Measurements from ENCODE around the gene PIKFYVE.

Gene PIKFYVE

DNA sequence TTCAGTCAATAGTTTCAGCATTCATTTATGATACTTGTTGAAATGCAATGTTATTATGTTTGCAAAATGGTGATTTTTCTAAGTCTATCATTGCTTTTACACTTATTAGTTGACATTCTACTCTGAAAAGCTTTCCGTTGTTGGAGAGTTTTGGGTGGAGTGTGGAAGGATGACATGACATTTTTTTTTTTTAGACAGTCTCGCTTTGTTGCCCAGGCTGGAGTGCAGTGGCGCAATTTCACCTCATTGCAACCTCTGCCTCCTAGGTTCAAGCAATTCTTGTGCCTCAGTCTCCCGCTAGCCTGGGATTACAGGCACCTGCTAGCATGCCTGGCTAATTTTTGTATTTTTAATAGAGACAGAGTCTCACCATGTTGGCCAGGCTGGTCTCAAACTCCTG lies 29.8 kb downstream of the PIKFYVE start:
- in situ Hi-C loops (cut with MboI; ENCODE audit: low pct_unique_long_range_greater_than_20kb, low sequenced_read_pairs), result no loop called here
- no peak for DNase-seq

DNA sequence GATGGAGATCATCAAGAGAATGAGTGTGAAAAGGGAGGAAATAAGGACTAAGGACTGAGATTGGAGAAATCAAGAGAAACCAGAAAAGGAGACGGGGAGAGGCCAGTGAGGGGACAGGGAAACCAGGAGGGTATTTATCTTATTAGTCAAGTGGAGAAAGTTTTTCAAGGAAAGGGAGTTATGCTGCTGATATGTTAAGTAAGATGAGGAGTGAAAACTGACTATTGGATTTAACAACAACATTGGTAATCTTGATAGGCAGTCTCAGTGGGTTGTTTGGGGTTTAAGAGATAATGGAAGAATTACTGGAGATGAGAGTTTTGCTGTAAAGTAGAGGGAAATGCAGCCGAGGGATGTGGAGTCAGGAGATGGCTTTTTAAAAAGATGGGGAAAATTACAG lies 30.6 kb downstream of the PIKFYVE start:
- DNase-seq, result no peak
- in situ Hi-C loops (cut with MboI; ENCODE audit: low pct_unique_long_range_greater_than_20kb, low sequenced_read_pairs), result no loop called here

- in situ Hi-C loops (cut with MboI; ENCODE audit: low pct_unique_long_range_greater_than_20kb, low sequenced_read_pairs), result no loop called here
- no peak for DNase-seq
Measured at GRCh38 chr2:208297961-208298360, 31.9 kb downstream of the PIKFYVE start.

GRCh38 chr2:208300847-208301618 lies 35.0 kb downstream of the PIKFYVE start:
- in situ Hi-C loops (cut with MboI; ENCODE audit: low pct_unique_long_range_greater_than_20kb, low sequenced_read_pairs), result no loop called here
- no peak for DNase-seq

DNA sequence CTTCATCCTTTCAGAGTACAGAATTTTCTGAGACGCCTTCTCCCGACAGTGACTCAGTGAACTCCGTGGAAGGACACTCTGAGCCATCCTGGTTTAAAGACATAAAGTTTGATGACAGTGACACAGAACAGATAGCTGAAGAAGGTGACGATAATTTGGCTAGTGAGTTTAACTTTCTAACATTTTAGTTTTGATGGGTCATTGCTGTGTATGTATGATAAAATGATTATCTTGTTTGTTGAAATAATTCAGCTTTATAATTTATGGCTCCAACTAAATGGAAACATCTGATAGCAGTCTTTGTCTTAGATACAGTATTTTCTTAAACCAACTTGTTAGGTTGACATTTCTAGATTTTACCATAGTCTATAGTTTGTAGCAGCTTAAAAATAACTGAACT lies 38.1 kb downstream of the PIKFYVE start:
- DNase-seq, result no peak
- in situ Hi-C loops (cut with MboI; ENCODE audit: low pct_unique_long_range_greater_than_20kb, low sequenced_read_pairs), result no loop called here

DNA sequence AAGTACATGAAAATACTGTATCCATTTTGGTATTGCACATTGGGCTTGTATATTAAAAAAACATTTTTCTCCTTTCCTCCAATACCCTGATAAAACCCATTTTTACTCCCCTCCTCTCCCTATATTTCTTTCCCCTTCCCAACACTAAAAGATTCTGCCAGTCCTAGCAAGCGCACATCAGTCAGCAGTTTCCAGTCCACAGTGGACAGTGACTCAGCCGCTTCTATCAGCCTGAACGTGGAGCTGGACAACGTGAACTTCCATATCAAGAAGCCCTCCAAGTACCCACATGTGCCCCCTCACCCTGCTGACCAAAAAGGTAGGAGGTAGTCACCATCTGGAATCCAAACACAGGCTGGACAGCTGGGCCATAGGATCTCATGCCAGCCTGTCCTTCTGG lies 38.6 kb downstream of the PIKFYVE start:
- in situ Hi-C loops (cut with MboI; ENCODE audit: low pct_unique_long_range_greater_than_20kb, low sequenced_read_pairs), result no loop called here
- no peak for DNase-seq

DNA sequence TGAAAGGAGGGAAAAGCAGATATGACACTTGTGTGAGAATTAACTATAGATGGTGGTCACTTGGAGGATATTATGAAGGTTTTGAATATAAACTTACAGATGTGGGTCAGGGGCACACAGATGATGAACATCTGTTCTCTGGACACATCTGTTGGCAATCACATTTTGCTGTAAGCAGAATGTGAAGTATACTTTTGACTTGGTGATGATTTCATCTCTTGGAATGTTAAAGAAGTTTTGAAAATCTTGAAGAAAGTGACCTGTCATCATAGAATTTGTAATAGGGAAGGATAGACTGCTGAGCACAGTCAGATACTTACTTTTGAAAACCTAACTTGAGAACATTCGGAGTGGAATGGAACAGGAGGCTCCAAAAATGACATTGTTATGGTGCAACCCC lies 40.2 kb downstream of the PIKFYVE start:
- in situ Hi-C loops (cut with MboI; ENCODE audit: low pct_unique_long_range_greater_than_20kb, low sequenced_read_pairs), result no loop called here

DNA sequence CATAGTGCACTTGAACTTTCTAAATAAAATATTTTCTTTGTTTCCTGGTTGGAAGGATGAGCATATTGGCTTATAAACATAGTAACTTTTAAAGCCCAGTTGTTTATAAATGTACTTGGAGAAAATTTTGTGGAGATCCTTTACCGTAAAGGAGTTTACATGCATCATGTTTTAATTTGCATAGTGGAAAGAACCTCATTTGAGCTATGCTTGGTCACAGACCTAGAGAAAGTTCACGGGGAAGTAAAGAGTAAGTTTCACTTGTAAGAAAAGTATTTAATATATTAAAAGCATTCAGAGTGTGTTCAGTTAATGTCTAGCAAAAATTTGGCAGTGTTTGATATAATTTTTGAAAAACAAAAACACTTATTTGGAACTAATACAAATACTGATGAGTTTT lies 45.3 kb downstream of the PIKFYVE start:
- no peak for DNase-seq
- in situ Hi-C loops (cut with MboI; ENCODE audit: low pct_unique_long_range_greater_than_20kb, low sequenced_read_pairs), result no loop called here

More for the DNA sequence above, 40.2 kb downstream of the PIKFYVE start:
- no peak for DNase-seq

- DNase-seq, result no peak
- in situ Hi-C loops (cut with MboI; ENCODE audit: low pct_unique_long_range_greater_than_20kb, low sequenced_read_pairs), result no loop called here
Measured at GRCh38 chr2:208311954-208312353, 45.9 kb downstream of the PIKFYVE start.

GRCh38 chr2:208315081-208315788 lies 49.2 kb downstream of the PIKFYVE start:
- in situ Hi-C loops (cut with MboI; ENCODE audit: low pct_unique_long_range_greater_than_20kb, low sequenced_read_pairs), result no loop called here
- DNase-seq, result peak; percentile 19

DNA sequence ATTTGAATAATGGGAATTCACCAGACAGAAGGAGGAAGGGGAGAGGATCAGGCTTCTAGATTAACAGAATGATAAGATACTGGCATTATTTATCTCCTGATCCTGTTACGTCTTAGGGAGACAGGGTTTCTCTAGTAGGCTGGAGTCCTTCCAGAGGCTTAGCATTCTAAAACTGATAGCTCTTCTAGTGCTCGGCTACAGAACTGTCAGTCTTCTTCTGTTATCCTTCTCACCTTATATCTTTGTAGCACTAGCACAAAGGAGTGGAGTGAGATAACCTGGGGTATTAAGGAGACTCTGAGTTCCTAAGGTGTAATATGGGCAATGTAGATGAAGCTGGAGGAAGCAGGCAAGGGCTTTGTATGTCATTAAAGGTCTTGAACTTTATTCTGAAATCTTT lies 52.1 kb downstream of the PIKFYVE start:
- in situ Hi-C loops (cut with MboI; ENCODE audit: low pct_unique_long_range_greater_than_20kb, low sequenced_read_pairs), result no loop called here
- DNase-seq, result no peak

DNA sequence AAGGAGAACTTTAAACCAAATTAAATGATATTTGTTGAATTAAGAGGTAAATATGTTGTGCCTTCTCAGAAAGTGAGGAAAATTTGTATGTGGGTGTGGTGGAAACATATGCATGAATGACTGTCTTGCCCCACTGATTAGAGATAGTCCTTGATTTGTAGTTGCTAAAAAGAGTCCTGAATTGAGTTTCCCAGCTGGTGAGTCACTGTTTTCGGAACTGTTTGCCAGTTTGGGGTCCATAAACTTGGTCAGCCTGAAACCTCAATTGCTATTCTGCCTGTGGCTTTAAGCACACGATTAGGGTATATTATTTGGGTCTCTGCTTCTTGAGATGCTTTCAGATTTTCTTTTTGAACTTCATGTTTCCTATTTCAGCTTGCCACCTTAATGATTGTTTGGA lies 53.3 kb downstream of the PIKFYVE start:
- in situ Hi-C loops (cut with MboI; ENCODE audit: low pct_unique_long_range_greater_than_20kb, low sequenced_read_pairs), result no loop called here
- DNase-seq, result no peak

DNA sequence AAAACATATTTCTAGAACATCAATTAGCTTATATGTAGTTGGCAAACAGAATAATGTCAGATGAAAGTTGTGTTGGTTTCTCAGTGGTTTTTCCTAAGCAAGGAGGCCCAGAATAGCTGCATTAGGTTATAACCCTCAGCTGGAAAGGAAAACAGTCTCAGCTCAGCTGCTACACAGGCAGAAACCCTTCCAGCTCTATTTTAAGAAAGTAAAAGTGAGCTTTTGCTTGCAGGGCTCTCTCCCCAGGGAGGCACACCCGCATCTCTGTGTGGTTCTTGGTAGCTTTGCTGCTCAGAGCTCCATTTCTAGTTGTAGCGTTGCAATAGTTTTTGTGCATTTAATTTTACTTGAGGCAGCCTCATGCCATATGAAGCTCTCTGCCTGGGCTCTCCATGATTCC lies 54.6 kb downstream of the PIKFYVE start:
- in situ Hi-C loops (cut with MboI; ENCODE audit: low pct_unique_long_range_greater_than_20kb, low sequenced_read_pairs), result no loop called here
- no peak for DNase-seq

DNA sequence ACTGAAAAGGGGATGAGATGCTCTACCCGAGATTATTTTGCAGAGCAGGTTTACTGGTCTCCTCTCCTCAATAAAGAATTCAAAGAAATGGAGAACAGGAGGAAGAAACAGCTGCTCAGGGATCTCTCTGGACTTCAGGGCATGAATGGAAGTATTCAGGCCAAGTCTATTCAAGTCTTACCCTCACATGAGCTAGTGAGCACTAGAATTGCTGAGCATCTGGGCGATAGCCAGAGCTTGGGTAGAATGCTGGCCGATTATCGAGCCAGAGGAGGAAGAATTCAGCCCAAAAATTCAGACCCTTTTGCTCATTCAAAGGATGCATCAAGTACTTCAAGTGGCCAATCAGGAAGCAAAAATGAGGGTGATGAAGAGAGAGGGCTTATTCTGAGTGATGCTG lies 60.0 kb downstream of the PIKFYVE start:
- no peak for DNase-seq
- in situ Hi-C loops (cut with MboI; ENCODE audit: low pct_unique_long_range_greater_than_20kb, low sequenced_read_pairs), result no loop called here

GRCh38 chr2:208329485-208329884 lies 63.4 kb downstream of the PIKFYVE start:
- in situ Hi-C loops (cut with MboI; ENCODE audit: low pct_unique_long_range_greater_than_20kb, low sequenced_read_pairs), result no loop called here
- DNase-seq, result no peak

DNA sequence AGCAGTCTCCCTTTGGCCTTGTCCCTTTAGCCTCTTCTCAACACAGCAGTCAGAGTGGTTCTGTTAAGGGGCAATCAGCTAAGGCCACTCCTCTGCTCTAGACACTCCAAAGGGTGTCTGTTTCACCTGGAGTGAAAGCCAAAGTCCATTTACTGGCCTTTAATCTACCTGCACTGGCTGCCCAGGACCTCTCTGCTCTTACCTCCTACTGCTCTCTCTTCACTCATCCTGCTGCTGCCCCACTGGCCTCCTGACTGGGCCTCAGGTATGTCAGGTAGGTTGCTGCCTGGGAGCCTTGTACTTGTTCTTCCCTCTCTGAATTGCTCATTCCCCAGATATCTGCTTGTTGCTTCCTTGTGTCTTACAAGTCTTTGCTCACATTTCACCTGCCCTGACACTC lies 68.2 kb downstream of the PIKFYVE start:
- in situ Hi-C loops (cut with MboI; ENCODE audit: low pct_unique_long_range_greater_than_20kb, low sequenced_read_pairs), result no loop called here
- no peak for DNase-seq

DNA sequence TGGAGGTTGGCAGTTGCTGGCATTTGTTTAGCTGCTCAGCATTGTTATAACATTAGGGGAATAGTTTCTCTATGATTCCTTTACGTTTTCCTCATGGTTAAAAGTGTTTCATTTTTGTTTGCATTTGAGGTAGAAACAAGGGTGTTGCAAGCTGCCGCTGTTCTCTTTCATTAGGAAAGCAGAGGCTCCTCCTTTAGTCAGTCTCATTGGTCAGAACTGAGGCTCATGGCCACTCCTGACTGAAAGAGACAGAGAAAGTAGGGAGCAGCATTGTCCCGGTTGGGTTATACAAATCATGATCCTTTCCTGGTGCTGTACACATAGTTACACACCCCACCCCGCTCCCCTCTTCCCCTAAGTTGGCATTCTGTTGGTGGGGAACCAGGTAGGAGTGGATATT lies 80.7 kb downstream of the PIKFYVE start:
- in situ Hi-C loops (cut with MboI; ENCODE audit: low pct_unique_long_range_greater_than_20kb, low sequenced_read_pairs), result no loop called here
- DNase-seq, result no peak

GRCh38 chr2:208350610-208351009 lies 84.6 kb downstream of the PIKFYVE start:
- no peak for DNase-seq
- in situ Hi-C loops (cut with MboI; ENCODE audit: low pct_unique_long_range_greater_than_20kb, low sequenced_read_pairs), result no loop called here

GRCh38 chr2:208352644-208353567 lies 86.9 kb downstream of the PIKFYVE start:
- in situ Hi-C loops (cut with MboI; ENCODE audit: low pct_unique_long_range_greater_than_20kb, low sequenced_read_pairs), result no loop called here

GRCh38 chr2:208354964-208355381 lies 88.9 kb downstream of the PIKFYVE start:
- in situ Hi-C loops (cut with MboI; ENCODE audit: low pct_unique_long_range_greater_than_20kb, low sequenced_read_pairs), result no loop called here
- DNase-seq, result no peak

More at GRCh38 chr2:208352644-208353567, 86.9 kb downstream of the PIKFYVE start:
- DNase-seq, result no peak
